KOPT-K1 (cell line): ENCODE results near the gene URGCP.

Experiments used
- H3K27ac ChIP-seq: fragments of 200-600 bp; sonication (generic); 2 replicates; pipeline ENCODE4 v1.5.1; 2016; ENCODE audit warnings: antibody characterized with exemption, mild to moderate bottlenecking, low read depth, low read length; ENCODE audit not compliant: poor library complexity, severe bottlenecking
- H3K36me3 ChIP-seq: fragments of 200-600 bp; sonication (generic); 2 replicates; pipeline ENCODE4 v1.5.1; 2017; ENCODE audit warnings: antibody characterized with exemption, mild to moderate bottlenecking, low read length, moderate library complexity; ENCODE audit not compliant: insufficient read depth
- H3K9me3 ChIP-seq: fragments of 200-600 bp; sonication (generic); 2 replicates; pipeline ENCODE4 v1.5.1; 2017; ENCODE audit warnings: antibody characterized with exemption, low read length, mild to moderate bottlenecking; ENCODE audit not compliant: insufficient read depth, poor library complexity, severe bottlenecking

URGCP gene, protein sequence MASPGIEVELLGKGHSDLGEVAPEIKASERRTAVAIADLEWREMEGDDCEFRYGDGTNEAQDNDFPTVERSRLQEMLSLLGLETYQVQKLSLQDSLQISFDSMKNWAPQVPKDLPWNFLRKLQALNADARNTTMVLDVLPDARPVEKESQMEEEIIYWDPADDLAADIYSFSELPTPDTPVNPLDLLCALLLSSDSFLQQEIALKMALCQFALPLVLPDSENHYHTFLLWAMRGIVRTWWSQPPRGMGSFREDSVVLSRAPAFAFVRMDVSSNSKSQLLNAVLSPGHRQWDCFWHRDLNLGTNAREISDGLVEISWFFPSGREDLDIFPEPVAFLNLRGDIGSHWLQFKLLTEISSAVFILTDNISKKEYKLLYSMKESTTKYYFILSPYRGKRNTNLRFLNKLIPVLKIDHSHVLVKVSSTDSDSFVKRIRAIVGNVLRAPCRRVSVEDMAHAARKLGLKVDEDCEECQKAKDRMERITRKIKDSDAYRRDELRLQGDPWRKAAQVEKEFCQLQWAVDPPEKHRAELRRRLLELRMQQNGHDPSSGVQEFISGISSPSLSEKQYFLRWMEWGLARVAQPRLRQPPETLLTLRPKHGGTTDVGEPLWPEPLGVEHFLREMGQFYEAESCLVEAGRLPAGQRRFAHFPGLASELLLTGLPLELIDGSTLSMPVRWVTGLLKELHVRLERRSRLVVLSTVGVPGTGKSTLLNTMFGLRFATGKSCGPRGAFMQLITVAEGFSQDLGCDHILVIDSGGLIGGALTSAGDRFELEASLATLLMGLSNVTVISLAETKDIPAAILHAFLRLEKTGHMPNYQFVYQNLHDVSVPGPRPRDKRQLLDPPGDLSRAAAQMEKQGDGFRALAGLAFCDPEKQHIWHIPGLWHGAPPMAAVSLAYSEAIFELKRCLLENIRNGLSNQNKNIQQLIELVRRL

DNA sequence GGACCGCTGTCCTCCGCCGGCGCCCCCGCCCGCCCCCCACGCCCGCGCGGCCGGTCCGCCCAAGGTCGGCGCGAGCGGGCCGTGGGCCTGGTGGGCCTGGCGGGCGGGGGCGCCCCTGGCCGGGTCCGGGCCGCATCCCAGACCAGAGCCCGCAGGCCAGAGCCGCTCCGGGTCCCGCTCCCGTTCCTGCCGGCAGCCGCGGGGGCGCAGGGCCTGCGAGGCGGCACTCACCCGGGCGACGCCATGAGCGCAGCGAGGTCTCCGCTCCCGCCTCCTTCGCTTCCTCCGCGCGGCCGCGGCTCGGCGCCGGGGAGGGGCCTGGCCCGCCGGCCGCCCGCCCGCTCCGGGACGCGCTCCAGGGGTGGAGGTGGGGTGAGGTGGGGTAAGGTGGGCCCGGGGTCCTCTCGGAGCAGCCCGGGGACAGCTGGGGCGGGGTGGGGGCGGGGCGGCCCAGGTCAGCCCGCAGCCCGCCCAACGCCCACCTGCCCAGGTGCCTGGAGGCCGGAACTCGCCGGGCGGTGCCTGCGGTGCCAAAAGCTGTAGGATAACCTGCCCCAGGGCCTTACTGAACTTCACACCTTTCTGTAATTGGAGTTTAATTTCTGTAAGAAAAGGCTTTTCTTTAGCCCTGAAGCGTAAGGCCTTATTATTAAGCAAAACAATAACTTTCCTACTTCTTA lies at the start of gene URGCP:
Gene URGCP (minus strand): TSS at position 266 of the 680 bp plus-strand sequence. CDS start 21 bp downstream, at position 245.
- H3K27ac ChIP-seq = peak within 1 kb of the TSS; percentile 61
- no peaks in the 10 kb centered on the region for H3K9me3 ChIP-seq
- H3K36me3 ChIP-seq = no peaks in the 10 kb centered on the region

DNA sequence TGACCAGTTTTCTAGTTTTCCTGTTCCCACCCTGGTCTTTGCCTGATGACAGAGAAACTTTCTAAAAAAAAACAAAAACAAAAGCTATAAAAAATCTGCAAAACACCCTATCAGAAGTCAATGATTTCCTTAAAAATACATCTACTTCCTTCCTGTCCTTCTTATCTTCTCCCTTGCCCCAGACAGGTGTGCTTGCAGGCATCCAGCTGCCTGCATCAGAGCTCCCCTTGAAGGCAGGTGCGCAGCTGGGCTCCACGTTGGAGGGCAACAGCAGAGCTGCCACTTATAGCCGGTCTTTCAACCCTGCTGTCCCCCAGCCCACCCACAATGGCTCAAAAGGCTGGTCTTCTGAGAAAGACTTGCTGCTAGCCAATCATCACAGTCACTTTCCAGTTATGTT lies 49.6 kb upstream of the URGCP start:
- Histone ChIP-seq H3K9me3 (peaks cover 3% of the 10 kb centered on the region), H3K36me3 (peaks cover 13% of the 10 kb centered on the region; the same call in 1 of the 2 replicates), H3K27ac (no peak overlapping the region)

DNA sequence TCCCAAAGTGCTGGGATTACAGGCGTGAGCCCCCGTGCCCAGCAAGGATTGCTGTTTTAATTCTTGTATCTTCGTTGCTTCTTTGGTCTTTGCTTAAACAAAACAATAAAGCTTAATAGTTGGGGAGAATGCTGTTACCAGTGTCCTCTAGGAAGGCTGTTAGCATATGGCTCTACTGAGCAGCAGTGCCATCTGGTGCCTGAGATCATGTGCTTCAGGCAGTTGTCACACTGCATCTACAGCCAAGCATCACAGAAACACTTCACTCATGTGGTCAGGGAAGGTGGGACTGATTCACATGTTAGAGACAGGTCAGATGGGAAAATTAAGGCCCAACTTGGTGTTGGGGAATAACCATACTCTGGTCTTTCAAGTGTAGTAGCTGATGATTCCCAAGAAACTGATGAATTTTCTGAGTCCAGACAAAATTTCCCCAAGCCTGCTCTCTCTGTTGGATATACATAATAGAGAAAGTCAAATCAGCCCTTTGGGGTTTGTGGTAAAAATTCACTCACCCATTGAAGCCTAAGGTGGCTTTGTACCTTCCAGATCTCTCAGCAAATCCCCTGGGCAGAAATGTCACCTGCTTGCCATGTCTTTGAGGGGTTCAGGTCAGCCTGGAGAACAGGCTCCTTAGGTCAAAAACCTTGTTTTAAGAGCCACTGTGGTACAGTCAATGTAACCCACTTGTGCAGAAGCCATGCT lies 48.3 kb upstream of the URGCP start:
- Histone ChIP-seq H3K9me3 (peaks cover 3% of the 10 kb centered on the region), H3K27ac (no peak overlapping the region), H3K36me3 (peaks cover 13% of the 10 kb centered on the region; the same call in 1 of the 2 replicates)

DNA sequence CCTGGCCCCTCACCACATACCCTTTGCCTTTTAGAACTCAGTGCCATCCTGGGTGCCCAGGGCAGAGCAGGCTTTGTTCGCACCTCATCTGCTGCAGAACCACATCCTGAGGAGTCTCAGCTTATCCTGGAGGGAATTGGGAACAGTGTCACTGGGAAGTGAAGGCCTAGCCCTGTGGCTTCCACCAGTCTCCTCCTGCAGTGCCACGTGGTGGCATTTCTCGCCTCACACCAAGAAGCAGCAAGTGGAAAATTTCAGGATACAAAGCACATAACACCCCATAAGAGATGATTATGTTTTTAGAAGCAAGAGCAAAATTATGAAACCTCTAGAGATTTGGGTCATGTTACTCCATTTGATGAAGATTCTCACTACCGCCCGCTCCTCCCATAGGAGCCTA lies 46.7 kb upstream of the URGCP start:
- peaks cover 22% of the 10 kb centered on the region; the same call in 1 of the 2 replicates for H3K36me3 ChIP-seq
- H3K9me3 ChIP-seq = no peaks in the 10 kb centered on the region
- H3K27ac ChIP-seq = no peak overlapping the region

DNA sequence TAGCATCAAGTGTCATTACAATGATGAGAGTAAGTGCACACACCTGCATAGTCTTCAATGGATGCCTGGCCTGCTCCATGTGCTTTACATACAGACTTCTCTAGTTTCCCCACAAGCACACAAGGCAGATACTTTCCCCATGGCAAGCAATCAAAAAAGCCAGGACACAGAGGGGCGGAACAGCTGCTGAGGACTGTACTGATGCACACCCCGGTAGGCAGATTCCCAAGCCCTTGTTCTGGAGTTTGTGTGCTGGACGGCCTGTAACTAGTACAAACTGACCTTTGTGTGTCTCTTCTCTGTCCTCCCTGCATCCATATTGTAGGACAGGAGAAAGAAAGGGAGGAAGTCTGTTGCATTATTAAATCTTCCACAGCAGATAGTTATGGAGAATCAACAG lies 45.6 kb upstream of the URGCP start:
- H3K27ac ChIP-seq = no peak overlapping the region
- no peaks in the 10 kb centered on the region for H3K9me3 ChIP-seq
- H3K36me3 ChIP-seq = peaks cover 22% of the 10 kb centered on the region; the same call in 1 of the 2 replicates

DNA sequence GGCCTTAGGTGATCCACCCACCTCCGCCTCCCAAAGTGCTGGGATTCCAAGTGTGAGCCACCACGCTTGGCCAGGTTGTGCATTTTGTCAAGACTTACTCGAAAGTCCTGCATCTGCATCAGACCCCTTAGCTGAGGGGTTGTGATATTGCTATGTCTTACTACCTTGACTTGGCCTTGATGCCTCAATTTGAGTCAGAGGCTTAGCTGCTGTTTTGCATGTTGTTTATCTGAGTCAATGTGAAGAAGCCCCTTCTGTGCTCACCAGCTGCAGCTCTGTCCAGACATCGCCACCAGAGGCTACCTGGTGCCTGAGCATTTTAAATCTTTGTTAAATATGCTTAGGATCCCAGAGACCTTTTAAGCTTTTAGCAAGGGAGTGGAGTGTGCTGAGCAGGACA lies 37.9 kb upstream of the URGCP start:
- peaks cover 5% of the 10 kb centered on the region; the same call in 1 of the 2 replicates for H3K36me3 ChIP-seq
- H3K9me3 ChIP-seq = no peaks in the 10 kb centered on the region
- H3K27ac ChIP-seq = no peak overlapping the region

DNA sequence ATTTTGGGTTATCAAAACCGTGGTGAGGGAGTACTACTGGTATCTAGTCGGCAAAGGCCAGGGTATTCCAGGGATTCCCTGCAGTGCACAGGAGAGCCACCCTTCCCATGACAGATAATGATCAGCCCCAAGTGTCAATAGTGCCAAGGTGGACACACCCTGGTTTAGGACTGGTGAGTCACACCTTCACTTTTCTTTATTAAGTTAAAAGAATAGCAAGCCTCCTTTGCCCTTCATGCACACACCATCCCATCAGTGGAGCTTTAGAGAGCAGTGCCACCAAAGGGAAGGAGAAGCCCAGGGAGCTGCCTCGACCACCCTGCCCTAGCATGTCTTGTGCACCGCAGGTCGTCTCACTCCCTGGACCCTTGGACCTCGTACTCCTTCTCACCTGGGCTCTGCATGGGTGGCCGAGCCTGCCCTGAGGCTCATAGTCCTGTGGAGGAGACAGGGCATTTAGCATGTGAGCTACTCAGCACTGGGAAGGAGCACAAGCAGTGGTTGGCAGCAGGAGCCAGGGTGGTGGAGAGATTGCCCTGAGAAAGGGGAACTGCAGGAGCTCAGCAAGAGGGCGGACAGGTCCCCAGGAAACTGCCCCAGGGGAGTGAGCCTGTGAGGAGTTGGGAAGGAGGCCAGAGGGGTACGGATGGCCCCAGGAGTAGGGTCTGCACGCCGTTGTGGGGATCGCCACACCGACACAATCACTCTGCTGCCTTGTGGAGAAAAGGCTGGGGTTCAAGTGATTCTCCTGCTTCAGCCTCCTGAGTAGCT lies 37.2 kb upstream of the URGCP start:
- Histone ChIP-seq H3K27ac (no peak overlapping the region), H3K9me3 (no peaks in the 10 kb centered on the region), H3K36me3 (no peaks in the 10 kb centered on the region)

DNA sequence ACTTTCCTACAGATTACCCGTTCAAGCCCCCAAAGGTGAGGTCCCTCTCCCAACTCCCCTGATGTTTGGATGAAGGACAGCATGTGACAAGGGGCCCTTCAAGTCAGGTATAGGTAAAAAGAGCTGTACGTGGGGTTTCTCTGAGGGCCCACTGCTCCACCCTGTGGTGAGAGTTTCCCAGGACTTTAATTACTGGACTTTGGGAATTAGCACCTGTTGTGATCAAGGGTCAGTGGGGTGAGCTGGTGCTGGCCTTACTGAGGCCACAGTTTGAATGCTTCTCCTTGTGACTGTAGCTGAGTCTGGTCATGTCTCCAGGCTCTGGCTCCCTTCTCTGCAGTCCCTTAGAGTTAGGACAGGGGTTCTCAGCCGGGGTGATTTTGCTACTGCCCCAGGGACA lies 36.6 kb upstream of the URGCP start:
- Histone ChIP-seq H3K9me3 (no peaks in the 10 kb centered on the region), H3K27ac (no peak overlapping the region), H3K36me3 (no peaks in the 10 kb centered on the region)

DNA sequence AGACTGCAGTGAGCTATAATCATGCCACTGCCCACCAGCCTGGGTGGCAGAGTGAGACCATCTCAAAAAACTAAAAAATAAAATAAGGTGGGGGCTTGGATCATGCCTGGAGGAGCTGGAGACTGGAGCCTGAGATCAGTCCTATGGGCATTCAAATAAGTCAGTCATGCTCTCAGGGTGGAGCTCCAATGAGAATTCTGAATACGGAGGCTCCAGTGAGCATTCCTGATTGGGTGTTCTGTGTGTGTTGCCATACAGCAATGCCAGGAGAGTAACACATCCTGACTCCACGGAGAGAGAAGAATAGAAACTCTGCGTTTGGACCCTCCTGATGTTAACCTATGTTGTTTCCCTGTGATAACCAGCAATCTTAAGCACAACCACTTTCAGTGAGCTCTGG lies 35.9 kb upstream of the URGCP start:
- H3K27ac ChIP-seq = no peak overlapping the region
- no peaks in the 10 kb centered on the region for H3K9me3 ChIP-seq
- H3K36me3 ChIP-seq = no peaks in the 10 kb centered on the region

DNA sequence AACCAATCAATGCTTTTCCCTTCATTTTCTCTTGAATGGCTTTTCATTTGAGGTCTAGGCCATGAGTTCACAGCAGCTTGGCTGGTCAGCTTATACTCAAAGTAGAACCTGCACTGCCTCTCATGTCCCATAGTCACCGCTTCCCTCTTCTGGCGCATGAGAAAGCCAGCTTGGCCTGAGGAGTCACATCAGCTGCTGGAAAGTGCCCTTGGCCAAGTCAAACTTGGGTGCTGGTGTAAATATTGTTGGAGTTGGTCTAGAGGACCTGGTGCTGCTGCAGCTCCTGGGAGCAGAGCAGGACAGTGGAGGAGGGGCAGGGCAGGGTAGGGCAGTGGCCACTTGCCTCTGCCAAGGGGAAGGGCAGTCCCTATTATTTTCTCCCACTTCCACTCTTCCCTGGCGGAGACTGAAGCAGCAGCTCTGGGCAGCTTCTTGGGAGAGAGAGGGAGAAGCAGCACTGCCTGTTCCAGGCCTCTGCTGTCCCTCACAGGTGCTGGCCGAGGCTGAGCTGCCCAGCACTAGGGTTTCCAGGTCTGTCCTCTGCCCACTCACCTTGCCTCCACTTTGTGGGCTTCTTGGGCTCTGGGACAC lies 32.6 kb upstream of the URGCP start:
- H3K27ac ChIP-seq = no peak overlapping the region
- no peaks in the 10 kb centered on the region for H3K9me3 ChIP-seq
- H3K36me3 ChIP-seq = no peaks in the 10 kb centered on the region

DNA sequence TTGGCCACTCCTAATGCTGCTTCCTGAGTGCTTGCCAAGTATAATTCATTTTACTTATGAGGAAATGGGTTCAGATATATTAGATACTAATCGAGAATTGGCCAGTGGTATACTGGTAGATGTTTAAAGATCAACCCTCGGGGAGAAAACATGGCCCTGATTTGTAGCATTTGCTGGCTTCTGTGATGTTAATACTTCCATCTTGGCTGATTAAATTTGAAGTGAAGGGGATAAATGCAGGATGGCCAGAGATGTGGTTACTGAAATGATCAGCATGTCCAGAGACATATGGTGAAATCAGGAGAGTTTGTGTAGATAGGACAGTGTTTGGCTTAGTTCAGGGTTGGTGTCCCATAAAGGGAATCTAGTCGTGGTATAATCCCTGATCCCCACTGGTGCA lies 31.0 kb upstream of the URGCP start:
- H3K27ac ChIP-seq = no peak overlapping the region
- no peaks in the 10 kb centered on the region for H3K36me3 ChIP-seq
- H3K9me3 ChIP-seq = no peaks in the 10 kb centered on the region

DNA sequence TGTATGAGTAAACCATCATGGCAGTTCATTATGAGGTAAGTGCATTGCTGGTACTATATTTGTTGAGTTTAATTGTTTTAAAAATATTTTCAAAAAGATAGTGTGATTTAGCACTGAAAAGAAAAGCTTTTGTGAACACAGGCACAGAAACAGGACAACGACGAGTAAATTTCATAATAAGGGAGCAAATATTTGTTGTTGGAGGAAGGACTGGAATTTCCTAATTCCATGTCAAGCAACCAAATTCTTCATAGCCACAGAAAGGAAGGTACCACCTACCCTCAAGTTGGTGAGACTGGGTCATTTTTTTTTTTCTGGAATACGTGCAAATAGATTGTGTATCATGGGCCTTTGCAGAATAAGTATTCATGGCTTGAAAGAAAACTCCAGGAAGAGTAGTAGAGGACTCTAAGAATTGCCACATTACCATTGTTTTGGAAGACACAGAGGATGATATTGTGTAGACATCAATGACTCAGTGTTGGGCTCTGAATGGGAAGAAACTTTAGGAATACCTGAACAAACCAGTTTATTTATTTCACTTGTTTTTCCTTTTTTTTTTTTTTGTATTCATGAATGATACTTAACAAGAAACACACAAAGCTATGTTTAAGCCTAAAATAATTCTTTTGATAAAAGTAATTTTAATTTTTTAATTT lies 27.6 kb upstream of the URGCP start:
- Histone ChIP-seq H3K27ac (no peak overlapping the region), H3K36me3 (no peaks in the 10 kb centered on the region), H3K9me3 (no peaks in the 10 kb centered on the region)

DNA sequence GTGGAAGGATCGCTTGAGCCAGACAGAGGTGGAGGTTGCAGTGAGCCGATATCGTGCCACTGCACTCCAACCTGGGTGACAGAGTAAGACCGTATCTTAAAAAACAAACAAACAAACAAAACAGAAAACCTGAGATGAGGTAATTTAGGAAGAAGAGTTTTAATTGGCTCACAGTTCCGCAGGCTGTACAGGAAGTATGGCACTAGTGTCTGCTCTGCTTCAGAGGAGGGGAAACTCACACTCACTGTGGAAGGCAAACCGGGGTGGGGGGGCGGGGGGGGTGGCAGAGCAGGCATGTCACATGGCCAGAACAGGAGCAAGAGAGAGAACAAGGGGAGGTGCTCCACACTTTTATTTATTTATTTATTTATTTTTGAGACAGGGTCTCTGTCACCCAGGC lies 24.9 kb upstream of the URGCP start:
- no peaks in the 10 kb centered on the region for H3K36me3 ChIP-seq

More for the DNA sequence above, 24.9 kb upstream of the URGCP start:
- H3K9me3 ChIP-seq = no peaks in the 10 kb centered on the region
- no peak overlapping the region for H3K27ac ChIP-seq
